K562 (cell line): ENCODE data around the gene USP7. TPM values are rescaled to one million over a fixed set of nuclear protein-coding genes. Genes with fewer than 3 reads are reported as not detected.
A peak's percentile ranks its signal among the peaks of the same experiment; 100 is the strongest.

Experiments
- ATAC-seq: fragments of 200-7000 bp; cut with Tn5 transposase; 3 replicates; pipeline ENCODE4 v1.9.1; 2020; ENCODE audit warnings: moderate library complexity
- BruUV-seq: library from RNA; stranded (reverse); fragments of 400-500 nt; replicated peaks from 2 replicates; lab custom pipeline; 2021; lab: Mats Ljungman, UMichigan
- CTCF ChIA-PET: fragments of 300-600 bp; formaldehyde crosslinking; extraction: SDS; loops from one replicate; lab custom pipeline; 2021; ENCODE audit warnings: low intra/inter-chr PET ratio; lab: Yijun Ruan, JAX
- POLR2A ChIA-PET: fragments of 300-600, 350-650 bp; sonication (Branson Sonifier 250); formaldehyde crosslinking; extraction: SDS; loops from one replicate; lab custom pipeline; 2021; ENCODE audit warnings: antibody characterized with exemption, inconsistent platforms; lab: Yijun Ruan, JAX
- DNase-seq, 4 experiments: peaks; one replicate each; pipeline versions ENCODE4 v3.0.0 to v3.0.0-alpha.2; 2011 to 2018; ENCODE audit warnings: low spot score in 3 of 4, mixed read lengths in 3 of 4; ENCODE audit errors: extremely low read depth in 1 of 4
- FAIRE-seq: peaks from 2 replicates; lab custom pipeline; 2011; peaks lifted over from hg19 to GRCh38; lab: Jason Lieb, UNC
- H2AFZ ChIP-seq: 2 replicates; pipeline ENCODE4 v1.6.0; 2011; ENCODE audit warnings: low read depth, low read length, control low read depth, inconsistent platforms
- H3K27ac ChIP-seq: fragments of 200-600 bp; 3 replicates; pipeline ENCODE4 v1.8.0; 2011; ENCODE audit warnings: low read depth, mild to moderate bottlenecking, control low read depth, inconsistent platforms, low read length, moderate library complexity, mixed read lengths; ENCODE audit errors: extremely low read depth
- H3K27me3 ChIP-seq, 2 experiments: fragments of 300-600 bp in 1 of 2; 2 replicates in 1 of 2; 3 replicates in 1 of 2; pipeline versions ENCODE4 v1.6.0 to v1.8.0; 2011; ENCODE audit warnings: inconsistent platforms in 2 of 2, low read length in 2 of 2, mild to moderate bottlenecking in 1 of 2, mixed read lengths in 1 of 2, moderate library complexity in 1 of 2; ENCODE audit not compliant: control insufficient read depth in 2 of 2, insufficient read depth in 2 of 2
- H3K36me3 ChIP-seq: fragments of 300-600 bp; 3 replicates; pipeline ENCODE4 v1.8.0; 2011; ENCODE audit warnings: mild to moderate bottlenecking, low read length, inconsistent platforms; ENCODE audit not compliant: control insufficient read depth, insufficient read depth
- H3K4me1 ChIP-seq, 2 experiments: fragments of 200-600 bp in 1 of 2; replicated peaks in 1 of 2; 2 replicates in 1 of 2; 3 replicates in 1 of 2; pipeline versions ENCODE4 v1.5.1 to v1.8.0; 2011; ENCODE audit warnings: inconsistent platforms in 2 of 2, low read length in 2 of 2, mild to moderate bottlenecking in 1 of 2, mixed read lengths in 1 of 2, moderate library complexity in 1 of 2; ENCODE audit not compliant: control insufficient read depth in 2 of 2, insufficient read depth in 2 of 2
- H3K4me2 ChIP-seq: 2 replicates; pipeline ENCODE4 v1.6.1; 2011; ENCODE audit warnings: low read length, control low read depth, inconsistent platforms, mixed read lengths; ENCODE audit not compliant: insufficient read depth
- H3K4me3 ChIP-seq: fragments of 200-600 bp; sonication (generic), shearing (Covaris generic); 2 replicates; pipeline ENCODE4 v1.5.1; 2016; ENCODE audit warnings: control low read depth, inconsistent platforms
- H3K79me2 ChIP-seq: fragments of 200-600 bp; 3 replicates; pipeline ENCODE4 v1.8.0; 2011; ENCODE audit warnings: low read length, inconsistent platforms; ENCODE audit not compliant: control insufficient read depth, insufficient read depth
- H3K9ac ChIP-seq, 2 experiments: 2 replicates each; pipeline versions ENCODE4 v1.6.0 to v1.6.1; 2011; ENCODE audit warnings: low read depth in 2 of 2, low read length in 2 of 2, control low read depth in 1 of 2, inconsistent platforms in 1 of 2, mild to moderate bottlenecking in 1 of 2, mixed read lengths in 1 of 2; ENCODE audit not compliant: insufficient read depth in 1 of 2
- H3K9me1 ChIP-seq: one replicate; pipeline ENCODE4 v1.6.0; 2011; ENCODE audit warnings: inconsistent platforms, mild to moderate bottlenecking, low read length, moderate library complexity; ENCODE audit not compliant: control insufficient read depth, insufficient read depth
- H3K9me3 ChIP-seq: replicated peaks from 2 replicates; pipeline ENCODE4 v1.5.1; 2011; ENCODE audit warnings: low read depth, low read length, inconsistent platforms; ENCODE audit not compliant: control insufficient read depth, insufficient read depth
- H4K20me1 ChIP-seq: replicated peaks from 2 replicates; pipeline ENCODE4 v1.6.1; 2011; ENCODE audit warnings: low read length, inconsistent platforms, mixed read lengths; ENCODE audit not compliant: control insufficient read depth, insufficient read depth
- LCOR ChIP-seq: sonication (generic); formaldehyde crosslinking; IDR thresholded peaks from 2 replicates; pipeline ENCODE4 v1.8.0; 2022; ENCODE audit warnings: mild to moderate bottlenecking, missing genetic modification reagents
- MBD1 ChIP-seq: fragments of 250-450 bp; sonication (Bioruptor Pico); IDR thresholded peaks from 2 replicates; pipeline ENCODE4 v1.8.0; 2022; ENCODE audit warnings: inconsistent platforms
- MEF2D ChIP-seq: conservative IDR thresholded peaks from 2 replicates; pipeline ENCODE4 v1.6.1; 2016; ENCODE audit warnings: low read depth, missing genetic modification characterization, missing compliant biosample characterization
- NCOA1 ChIP-seq: fragments of 450-650 bp; IDR thresholded peaks from 2 replicates; pipeline ENCODE4 v1.6.1; 2016; ENCODE audit warnings: low read depth
- NR3C1 ChIP-seq: sonication (generic); formaldehyde crosslinking; IDR thresholded peaks from 2 replicates; pipeline ENCODE4 v1.8.1; 2022; ENCODE audit warnings: missing genetic modification reagents
- ZBTB40 ChIP-seq, 2 experiments: fragments of 450-650 bp in 1 of 2; sonication (generic) in 1 of 2; formaldehyde crosslinking in 1 of 2; IDR thresholded peaks; 2 replicates each; pipeline versions ENCODE4 v1.7.1 to v1.9.0; 2016 to 2022; ENCODE audit warnings: inconsistent platforms in 1 of 2, mild to moderate bottlenecking in 1 of 2, missing genetic modification reagents in 1 of 2
- ZNF316 ChIP-seq: fragments of 450-650 bp; IDR thresholded peaks from 2 replicates; pipeline ENCODE4 v1.6.1; 2016
- WGBS: fragments of 100-300 bp; shearing (Covaris generic); methylation state at CpG from one replicate; pipeline ENCODE4 v1.1.6; 2016; ENCODE audit warnings: low coverage, mixed read lengths; ENCODE audit not compliant: insufficient coverage; ENCODE audit errors: missing lambda C conversion rate; 5-methylcytosine and 5-hydroxymethylcytosine counted together
- in situ Hi-C: fragments of 300-500 bp; cut with MboI; formaldehyde crosslinking; loops from 4 replicates; pipeline ENCODE4 v1.15.0; 2018; ENCODE audit warnings: inconsistent platforms, mixed read lengths
- intact Hi-C: fragments of 100-400 bp; cut with micrococcal nuclease; formaldehyde crosslinking; loops from 2 replicates; pipeline ENCODE4 v1.14.2; 2022
- polyA plus RNA-seq, 8 experiments: library from polyadenylated mRNA; depleted of rRNA in 4 of 8; stranded (reverse) in 5 of 8; unstranded in 3 of 8; fragments of >200 nt; fragmentation: Nextera tagmentation in 2 of 8; fragmentation: Illumina TruSeq in 1 of 8; extraction: Ambion mirVana in 2 of 8; extraction: Trizol in 1 of 8; gene quantifications; 2 replicates each; pipeline versions ENCODE4 v1.2.1 to v1.2.3, GENCODE V29; 2011 to 2014; ENCODE audit warnings: inconsistent platforms in 1 of 8, missing spikeins in 1 of 8
- total RNA-seq, 7 experiments: library from RNA; depleted of rRNA in 6 of 7; stranded (reverse); fragments of >200 nt in 6 of 7; fragmentation: Illumina TruSeq in 2 of 7; extraction: Trizol in 2 of 7; gene quantifications; 2 replicates each; pipeline versions ENCODE4 v1.2.1 to v1.2.3, GENCODE V29; 2011 to 2021; ENCODE audit warnings: low replicate concordance in 1 of 7

USP7 gene
- total and polyA plus RNA-seq, 9 of the 15 experiments (the other 6 are each of a cell fraction or from before 2014, with no cell fraction given), result 17.1 to 145 (median 57.9) TPM

- ChIA-PET POLR2A (interaction anchor here (0.6 to 0.8 kb wide), 2 partner anchors 107 to 211 kb away, joined by 3 read pairs; no protein-coding TSS in a partner anchor), CTCF (interaction anchor here (0.9 kb wide), 1 partner anchor 238 kb away, joined by 3 read pairs; no protein-coding TSS in a partner anchor)
- H3K4me2 ChIP-seq, result no peak overlapping the region
- no peaks in the 10 kb centered on the region for H3K9me3 ChIP-seq
- no peak overlapping the region for H3K9ac ChIP-seq
- peak; percentile 27; the same call in 1 of the 2 replicates for TF ChIP-seq ZNF316
- no peak for TF ChIP-seq NCOA1
- no peak for TF ChIP-seq NR3C1 (CRISPR knock-in tag)
- TF ChIP-seq LCOR (CRISPR knock-in tag), result no peak
- TF ChIP-seq MBD1 (CRISPR knock-in tag), result no peak
- peak; percentile 28; the same call in 1 of the 2 replicates for TF ChIP-seq ZBTB40 (IDR thresholded peaks at IDR 0.05)
- no peak for TF ChIP-seq ZBTB40 (CRISPR knock-in tag; IDR thresholded peaks at IDR 0.05)
- no peak for TF ChIP-seq MEF2D (tag)
- H3K36me3 ChIP-seq, result peaks cover 94% of the 10 kb centered on the region
- no peaks in the 10 kb centered on the region for H3K79me2 ChIP-seq
- no peaks in the 10 kb centered on the region; the same call in 1 of the 2 replicates for H4K20me1 ChIP-seq
- no peak for DNase-seq
- in situ Hi-C loops (loop anchor here (5.0 kb wide), 1 partner anchor 106 kb away; no protein-coding TSS in a partner anchor), intact Hi-C loops (no loop called here)
- BruUV-seq, result no TSS peak
- WGBS, result 85% methylated on average over 13 of the region's 13 CpGs
- no peak overlapping the region for H3K4me3 ChIP-seq
- no peaks in the 10 kb centered on the region for H3K9me1 ChIP-seq
- no peaks in the 10 kb centered on the region for H3K27me3 ChIP-seq
- H2AFZ ChIP-seq, result no peak overlapping the region
- ATAC-seq, result no peak
- no peak overlapping the region for H3K27ac ChIP-seq
- no peak for FAIRE-seq
- H3K4me1 ChIP-seq, result no peaks in the 10 kb centered on the region
These were observed 62.3 kb downstream of the USP7 start for GRCh38 chr16:8901320-8901861.
